BJ (cell line): ENCODE results near the gene CFTR. TPM values are rescaled to one million over a fixed set of nuclear protein-coding genes. Genes with fewer than 3 reads are reported as not detected.

ENCODE experiments used
- CTCF ChIA-PET: fragments of 350-600 bp; formaldehyde crosslinking; extraction: SDS; loops from one replicate; lab custom pipeline; 2021; ENCODE audit warnings: antibody characterized with exemption, inconsistent platforms; lab: Yijun Ruan, JAX
- POLR2A ChIA-PET: fragments of 300-600 bp; sonication (Branson Sonifier 250); formaldehyde crosslinking; extraction: SDS; loops from one replicate; lab custom pipeline; 2021; ENCODE audit warnings: antibody characterized with exemption; lab: Charles Lee
- DNase-seq: peaks from one replicate; pipeline ENCODE4 v3.0.0-alpha.2; 2011; ENCODE audit warnings: low read depth
- H3K27me3 ChIP-seq: 2 replicates; pipeline ENCODE4 v1.6.0; 2011; ENCODE audit warnings: low read length; ENCODE audit not compliant: control insufficient read depth, insufficient read depth
- H3K36me3 ChIP-seq: 2 replicates; pipeline ENCODE4 v1.5.1; 2011; ENCODE audit warnings: low read length; ENCODE audit not compliant: control insufficient read depth, insufficient read depth
- H3K4me3 ChIP-seq: 2 replicates; pipeline ENCODE4 v1.5.1; 2011; ENCODE audit warnings: low read depth, mild to moderate bottlenecking, control low read depth, low read length
- polyA plus RNA-seq: library from polyadenylated mRNA; depleted of rRNA; stranded (reverse); fragments of >200 nt; gene quantifications from 2 replicates; pipeline ENCODE4 v1.2.3, GENCODE V29; 2011
- TF ChIP-seq, protein P1 (sequence below): IDR thresholded peaks from 2 replicates; pipeline ENCODE4 v1.5.1; 2011; ENCODE audit warnings: low read depth, mild to moderate bottlenecking, control low read depth, inconsistent platforms, low read length, moderate library complexity; ENCODE audit not compliant: insufficient read depth

The CFTR gene
- polyA plus RNA-seq, 1 experiment: not detected

DNA sequence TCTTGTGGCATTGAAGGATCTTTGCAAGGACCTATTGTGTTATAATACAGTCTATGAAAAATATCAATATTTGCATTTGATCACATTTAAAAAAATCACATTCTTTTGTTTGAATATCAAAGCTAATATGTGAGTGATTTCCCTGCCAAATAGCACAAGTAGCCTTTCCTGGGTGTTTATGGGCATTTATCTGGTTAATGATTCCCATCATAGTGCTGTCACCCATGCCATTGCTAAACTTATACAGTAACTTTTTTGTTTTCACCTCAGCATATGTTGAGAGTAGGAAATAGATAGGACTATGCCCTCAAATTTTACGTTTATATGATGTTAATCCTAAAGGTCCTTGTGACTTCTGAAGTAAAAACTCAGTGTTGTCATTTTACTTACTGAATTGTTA is 136.9 kb downstream of the CFTR start:
- Histone ChIP-seq H3K27me3 (no peaks in the 10 kb centered on the region; the same call in 1 of the 2 replicates), H3K36me3 (no peaks in the 10 kb centered on the region), H3K4me3 (no peak overlapping the region)
- no peak for DNase-seq
- CTCF ChIA-PET: interaction anchor here (0.8 to 1.2 kb wide), 2 partner anchors 45 to 132 kb away, joined by 3 to 4 read pairs; no protein-coding TSS in a partner anchor
- TF ChIP-seq, protein P1, sequence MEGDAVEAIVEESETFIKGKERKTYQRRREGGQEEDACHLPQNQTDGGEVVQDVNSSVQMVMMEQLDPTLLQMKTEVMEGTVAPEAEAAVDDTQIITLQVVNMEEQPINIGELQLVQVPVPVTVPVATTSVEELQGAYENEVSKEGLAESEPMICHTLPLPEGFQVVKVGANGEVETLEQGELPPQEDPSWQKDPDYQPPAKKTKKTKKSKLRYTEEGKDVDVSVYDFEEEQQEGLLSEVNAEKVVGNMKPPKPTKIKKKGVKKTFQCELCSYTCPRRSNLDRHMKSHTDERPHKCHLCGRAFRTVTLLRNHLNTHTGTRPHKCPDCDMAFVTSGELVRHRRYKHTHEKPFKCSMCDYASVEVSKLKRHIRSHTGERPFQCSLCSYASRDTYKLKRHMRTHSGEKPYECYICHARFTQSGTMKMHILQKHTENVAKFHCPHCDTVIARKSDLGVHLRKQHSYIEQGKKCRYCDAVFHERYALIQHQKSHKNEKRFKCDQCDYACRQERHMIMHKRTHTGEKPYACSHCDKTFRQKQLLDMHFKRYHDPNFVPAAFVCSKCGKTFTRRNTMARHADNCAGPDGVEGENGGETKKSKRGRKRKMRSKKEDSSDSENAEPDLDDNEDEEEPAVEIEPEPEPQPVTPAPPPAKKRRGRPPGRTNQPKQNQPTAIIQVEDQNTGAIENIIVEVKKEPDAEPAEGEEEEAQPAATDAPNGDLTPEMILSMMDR: no peak
- POLR2A ChIA-PET: no interaction called here

DNA sequence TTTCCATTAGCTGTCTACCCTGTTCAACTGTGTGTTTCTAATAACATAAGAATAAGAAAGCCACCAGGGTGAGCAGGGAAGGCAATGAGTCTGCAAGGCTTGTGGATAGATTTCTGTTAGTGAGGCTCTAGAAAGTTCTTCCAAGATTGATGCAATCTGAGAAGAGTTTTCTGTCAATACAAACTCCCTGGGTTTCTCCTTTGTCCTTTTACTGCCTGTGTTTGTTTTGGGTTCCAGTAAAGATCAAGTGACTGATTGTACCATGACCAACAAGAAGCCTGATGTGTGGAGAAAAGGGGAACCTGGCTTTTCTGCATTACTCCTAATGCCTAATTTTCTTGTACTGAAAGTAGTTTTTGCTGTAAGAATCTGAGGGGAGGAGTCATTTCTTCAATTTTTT is 139.9 kb downstream of the CFTR start:
- ChIA-PET CTCF (no interaction called here), POLR2A (no interaction called here)
- TF ChIP-seq, protein P1: no peak
- H3K4me3 ChIP-seq: no peak overlapping the region
- H3K36me3 ChIP-seq: no peaks in the 10 kb centered on the region
- no peaks in the 10 kb centered on the region for H3K27me3 ChIP-seq
- no peak for DNase-seq

DNA sequence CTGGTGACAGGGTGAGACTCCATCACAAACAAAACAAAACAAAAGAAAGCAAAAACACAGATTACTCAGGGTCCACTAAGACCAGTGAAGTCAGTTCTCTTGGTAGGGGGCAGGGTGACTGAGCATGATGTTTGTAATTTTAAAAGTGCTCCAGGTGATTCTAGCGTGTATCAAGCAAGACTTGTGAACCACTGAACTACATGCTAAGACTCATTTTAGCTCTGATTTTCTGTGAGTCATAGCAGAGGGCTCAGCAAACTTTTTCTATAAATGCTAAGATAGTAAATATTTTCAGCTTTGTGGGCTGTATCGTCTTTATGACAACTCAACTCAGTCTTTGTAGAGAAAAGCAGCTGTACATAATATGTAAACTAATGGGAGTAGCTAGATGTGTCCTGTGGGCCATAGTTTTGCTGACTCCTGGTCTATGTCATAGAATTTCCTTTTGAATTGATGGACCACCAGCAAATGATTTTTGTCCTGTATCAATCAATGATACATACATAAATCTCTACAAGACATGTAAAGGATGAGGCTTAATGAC is 141.3 kb downstream of the CFTR start:
- no peak for DNase-seq
- CTCF ChIA-PET: no interaction called here
- H3K27me3 ChIP-seq: no peaks in the 10 kb centered on the region
- TF ChIP-seq, protein P1: no peak
- no peak overlapping the region for H3K4me3 ChIP-seq
- POLR2A ChIA-PET: no interaction called here
- no peaks in the 10 kb centered on the region for H3K36me3 ChIP-seq

DNA sequence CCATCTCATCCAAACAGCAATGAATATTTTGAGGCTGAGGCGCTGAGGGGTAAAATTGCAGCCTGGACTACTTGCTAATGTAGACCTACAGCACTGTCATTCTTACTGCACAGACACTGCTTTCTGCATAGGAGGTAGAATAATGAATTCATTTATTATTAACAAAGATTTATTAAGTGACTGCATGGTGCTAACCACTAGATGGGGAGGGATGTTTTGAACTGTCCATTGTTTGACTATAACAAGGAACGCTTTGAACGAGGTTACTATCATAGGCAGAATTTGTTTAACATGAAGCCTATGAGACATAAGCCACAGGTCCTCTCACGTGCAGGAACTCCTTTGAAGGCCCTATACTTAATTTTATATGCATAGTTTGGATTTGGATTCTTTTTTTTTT is 143.8 kb downstream of the CFTR start:
- TF ChIP-seq, protein P1: no peak
- no peaks in the 10 kb centered on the region for H3K27me3 ChIP-seq
- ChIA-PET POLR2A (no interaction called here), CTCF (no interaction called here)
- no peak overlapping the region for H3K4me3 ChIP-seq
- DNase-seq: no peak
- no peaks in the 10 kb centered on the region for H3K36me3 ChIP-seq

DNA sequence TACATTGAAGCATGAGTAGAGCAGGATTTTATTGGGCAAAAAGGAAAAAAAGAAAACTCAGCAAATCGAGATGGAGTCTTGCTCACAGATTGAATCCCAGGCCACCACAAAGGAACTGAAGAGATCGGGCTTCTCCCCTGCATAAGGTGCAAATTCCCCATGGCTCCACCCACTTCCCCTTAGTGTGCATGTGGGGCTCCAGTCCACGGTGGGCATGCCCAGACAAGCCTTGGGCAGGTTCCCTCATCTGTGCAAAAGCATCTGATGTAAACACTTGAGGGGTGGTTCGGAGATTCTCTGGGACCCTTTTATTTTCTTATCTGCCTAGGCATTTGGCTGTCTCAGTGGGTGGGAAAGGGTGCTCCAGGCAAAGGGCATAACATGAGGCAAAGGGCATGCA is 150.7 kb downstream of the CFTR start:
- H3K27me3 ChIP-seq: no peaks in the 10 kb centered on the region
- POLR2A ChIA-PET: no interaction called here
- no peak overlapping the region for H3K4me3 ChIP-seq
- no peaks in the 10 kb centered on the region for H3K36me3 ChIP-seq
- DNase-seq: no peak
- CTCF ChIA-PET: no interaction called here
- TF ChIP-seq, protein P1: no peak
